K562 (cell line): Measurements from ENCODE around the gene DOCK6. TPM values are rescaled to one million over a fixed set of nuclear protein-coding genes. Genes with fewer than 3 reads are reported as not detected.
A peak's percentile ranks its signal among the peaks of the same experiment; 100 is the strongest.

ENCODE experiments used
- BRCA1 ChIP-seq, 2 experiments: fragments of 450-650 bp in 1 of 2; sonication (generic) in 1 of 2; formaldehyde crosslinking in 1 of 2; IDR thresholded peaks; 2 replicates each; pipeline versions ENCODE4 v1.5.0 to v1.6.1; 2017 to 2020; ENCODE audit warnings: mild to moderate bottlenecking in 1 of 2, missing genetic modification reagents in 1 of 2
- BRD4 ChIP-seq: fragments of 200-600 bp; sonication (generic); IDR thresholded peaks from 2 replicates; pipeline ENCODE4 v1.6.1; 2017; ENCODE audit warnings: inconsistent platforms
- HDAC2 ChIP-seq: fragments of 450-650 bp; IDR thresholded peaks from 2 replicates; pipeline ENCODE4 v1.6.1; 2016; ENCODE audit warnings: mild to moderate bottlenecking
- HDAC6 ChIP-seq: IDR thresholded peaks from 2 replicates; pipeline ENCODE4 v1.6.1; 2012; ENCODE audit warnings: low read depth, mild to moderate bottlenecking, control low read depth, inconsistent platforms, low read length, moderate library complexity
- HMGXB4 ChIP-seq: sonication (generic); formaldehyde crosslinking; IDR thresholded peaks from 2 replicates; pipeline ENCODE4 v1.8.1; 2023; ENCODE audit warnings: mild to moderate bottlenecking, missing genetic modification reagents
- MTA1 ChIP-seq: fragments of 450-650 bp; IDR thresholded peaks from 2 replicates; pipeline ENCODE4 v1.6.1; 2017; ENCODE audit warnings: borderline replicate concordance
- NBN ChIP-seq: fragments of 450-650 bp; IDR thresholded peaks from 2 replicates; pipeline ENCODE4 v1.6.1; 2016; ENCODE audit warnings: low read depth, mild to moderate bottlenecking
- NCOA1 ChIP-seq: fragments of 450-650 bp; IDR thresholded peaks from 2 replicates; pipeline ENCODE4 v1.6.1; 2016; ENCODE audit warnings: low read depth
- PML ChIP-seq: IDR thresholded peaks from 2 replicates; pipeline ENCODE4 v1.6.1; 2012; ENCODE audit warnings: low read length, inconsistent platforms
- POLR2G ChIP-seq: fragments of 200-400 bp; formaldehyde crosslinking; IDR thresholded peaks from 2 replicates; pipeline ENCODE4 v1.6.1; 2017; ENCODE audit warnings: low read depth, mild to moderate bottlenecking, antibody characterized with exemption, low read length, moderate library complexity
- PRMT5 ChIP-seq: sonication (generic); formaldehyde crosslinking; IDR thresholded peaks from 2 replicates; pipeline ENCODE4 v1.5.0; 2020; ENCODE audit warnings: missing genetic modification reagents
- SIN3A ChIP-seq, 2 experiments: fragments of 150-350 bp in 1 of 2; IDR thresholded peaks; 2 replicates each; pipeline ENCODE4 v1.6.1; 2011 to 2016; ENCODE audit warnings: borderline replicate concordance in 2 of 2, low read depth in 2 of 2, low read length in 2 of 2, mild to moderate bottlenecking in 2 of 2, moderate library complexity in 2 of 2; ENCODE audit not compliant: control insufficient read depth in 1 of 2
- SMARCA5 ChIP-seq: fragments of 450-650 bp; IDR thresholded peaks from 2 replicates; pipeline ENCODE4 v1.6.1; 2016
- SUPT5H ChIP-seq: fragments of 450-650 bp; IDR thresholded peaks from 2 replicates; pipeline ENCODE4 v1.6.1; 2016
- TEAD1 ChIP-seq, 2 experiments: fragments of 450-650 bp in 1 of 2; sonication (generic) in 1 of 2; formaldehyde crosslinking; IDR thresholded peaks; 2 replicates each; pipeline versions ENCODE4 v1.4.0 to v1.8.0; 2020 to 2022; ENCODE audit warnings: mild to moderate bottlenecking in 2 of 2, missing genetic modification reagents in 1 of 2
- TSC22D4 ChIP-seq: fragments of 450-650 bp; IDR thresholded peaks from 2 replicates; pipeline ENCODE4 v1.6.1; 2016; ENCODE audit warnings: missing genetic modification characterization, missing biosample characterization, control low read depth
- USF1 ChIP-seq: sonication (generic); formaldehyde crosslinking; IDR thresholded peaks from 2 replicates; pipeline ENCODE4 v1.9.0; 2022; ENCODE audit warnings: mild to moderate bottlenecking, missing genetic modification reagents
- WHSC1 ChIP-seq: IDR thresholded peaks from one replicate; pipeline ENCODE4 v1.6.1; 2012; ENCODE audit warnings: low read length, control low read depth, inconsistent platforms
- YBX1 ChIP-seq: fragments of 450-650 bp; IDR thresholded peaks from 2 replicates; pipeline ENCODE4 v1.7.1; 2016; ENCODE audit warnings: mild to moderate bottlenecking
- ZNF263 ChIP-seq: sonication (generic); formaldehyde crosslinking; IDR thresholded peaks from 2 replicates; pipeline ENCODE4 v1.8.0; 2022; ENCODE audit warnings: mild to moderate bottlenecking, missing genetic modification reagents, borderline replicate concordance
- polyA plus RNA-seq, 8 experiments: library from polyadenylated mRNA; depleted of rRNA in 4 of 8; stranded (reverse) in 5 of 8; unstranded in 3 of 8; fragments of >200 nt; fragmentation: Nextera tagmentation in 2 of 8; fragmentation: Illumina TruSeq in 1 of 8; extraction: Ambion mirVana in 2 of 8; extraction: Trizol in 1 of 8; gene quantifications; 2 replicates each; pipeline versions ENCODE4 v1.2.1 to v1.2.3, GENCODE V29; 2011 to 2014; ENCODE audit warnings: inconsistent platforms in 1 of 8, missing spikeins in 1 of 8
- total RNA-seq, 7 experiments: library from RNA; depleted of rRNA in 6 of 7; stranded (reverse); fragments of >200 nt in 6 of 7; fragmentation: Illumina TruSeq in 2 of 7; extraction: Trizol in 2 of 7; gene quantifications; 2 replicates each; pipeline versions ENCODE4 v1.2.1 to v1.2.3, GENCODE V29; 2011 to 2021; ENCODE audit warnings: low replicate concordance in 1 of 7
- TF ChIP-seq, protein P1 (sequence below): fragments of 200-800 bp; sonication (Bioruptor generic); IDR thresholded peaks from 2 replicates; pipeline ENCODE4 v1.6.1; 2017; ENCODE audit warnings: missing genetic modification characterization, missing compliant biosample characterization
- TF ChIP-seq, protein P2 (sequence below): fragments of 250-450 bp; sonication (Bioruptor Pico); IDR thresholded peaks from 2 replicates; pipeline ENCODE4 v1.8.0; 2021; ENCODE audit warnings: mild to moderate bottlenecking, moderate library complexity
- TF ChIP-seq, protein P3 (sequence below): fragments of 250-450 bp; sonication (Bioruptor Pico); IDR thresholded peaks from 2 replicates; pipeline ENCODE4 v1.8.0; 2022; ENCODE audit warnings: moderate library complexity, mild to moderate bottlenecking, inconsistent platforms

DOCK6 gene
- total and polyA plus RNA-seq, 9 of the 15 experiments (the other 6 are each of a cell fraction or from before 2014, with no cell fraction given) = 0.35 to 19.3 (median 3.8) TPM

GRCh38 chr19:11293433-11294389 lies 31.4 kb upstream of the DOCK6 start (continued):
- TF ChIP-seq TEAD1 (CRISPR knock-in tag; IDR thresholded peaks at IDR 0.05) = no peak
- no peak for TF ChIP-seq WHSC1
- TF ChIP-seq, protein P1, sequence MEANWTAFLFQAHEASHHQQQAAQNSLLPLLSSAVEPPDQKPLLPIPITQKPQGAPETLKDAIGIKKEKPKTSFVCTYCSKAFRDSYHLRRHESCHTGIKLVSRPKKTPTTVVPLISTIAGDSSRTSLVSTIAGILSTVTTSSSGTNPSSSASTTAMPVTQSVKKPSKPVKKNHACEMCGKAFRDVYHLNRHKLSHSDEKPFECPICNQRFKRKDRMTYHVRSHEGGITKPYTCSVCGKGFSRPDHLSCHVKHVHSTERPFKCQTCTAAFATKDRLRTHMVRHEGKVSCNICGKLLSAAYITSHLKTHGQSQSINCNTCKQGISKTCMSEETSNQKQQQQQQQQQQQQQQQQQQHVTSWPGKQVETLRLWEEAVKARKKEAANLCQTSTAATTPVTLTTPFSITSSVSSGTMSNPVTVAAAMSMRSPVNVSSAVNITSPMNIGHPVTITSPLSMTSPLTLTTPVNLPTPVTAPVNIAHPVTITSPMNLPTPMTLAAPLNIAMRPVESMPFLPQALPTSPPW (CRISPR knock-in tag) = peak; percentile 82
- TF ChIP-seq NBN = no peak
- no peak for TF ChIP-seq SIN3A (IDR thresholded peaks at IDR 0.05; ENCODE audit: borderline replicate concordance in 2 of 2, control insufficient read depth in 1 of 2, low read depth in 2 of 2, low read length in 2 of 2)
- peak; percentile 62; the same call in 1 of the 2 replicates for TF ChIP-seq SMARCA5
- no peak for TF ChIP-seq PRMT5 (CRISPR knock-in tag)
- TF ChIP-seq POLR2G = no peak
- 0 out of 2 replicates have a peak, but pooled peaks have one; percentile 20 for TF ChIP-seq NCOA1
- TF ChIP-seq SUPT5H = no peak
- TF ChIP-seq, protein P2, sequence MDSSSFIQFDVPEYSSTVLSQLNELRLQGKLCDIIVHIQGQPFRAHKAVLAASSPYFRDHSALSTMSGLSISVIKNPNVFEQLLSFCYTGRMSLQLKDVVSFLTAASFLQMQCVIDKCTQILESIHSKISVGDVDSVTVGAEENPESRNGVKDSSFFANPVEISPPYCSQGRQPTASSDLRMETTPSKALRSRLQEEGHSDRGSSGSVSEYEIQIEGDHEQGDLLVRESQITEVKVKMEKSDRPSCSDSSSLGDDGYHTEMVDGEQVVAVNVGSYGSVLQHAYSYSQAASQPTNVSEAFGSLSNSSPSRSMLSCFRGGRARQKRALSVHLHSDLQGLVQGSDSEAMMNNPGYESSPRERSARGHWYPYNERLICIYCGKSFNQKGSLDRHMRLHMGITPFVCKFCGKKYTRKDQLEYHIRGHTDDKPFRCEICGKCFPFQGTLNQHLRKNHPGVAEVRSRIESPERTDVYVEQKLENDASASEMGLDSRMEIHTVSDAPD (CRISPR knock-in tag) = no peak
- no peak for TF ChIP-seq YBX1
- peak; percentile 80; the same call in 1 of the 2 replicates for TF ChIP-seq HMGXB4 (CRISPR knock-in tag)
- TF ChIP-seq, protein P3, sequence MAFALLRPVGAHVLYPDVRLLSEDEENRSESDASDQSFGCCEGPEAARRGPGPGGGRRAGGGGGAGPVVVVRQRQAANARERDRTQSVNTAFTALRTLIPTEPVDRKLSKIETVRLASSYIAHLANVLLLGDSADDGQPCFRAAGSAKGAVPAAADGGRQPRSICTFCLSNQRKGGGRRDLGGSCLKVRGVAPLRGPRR (CRISPR knock-in tag) = no peak
- TF ChIP-seq HDAC6 = no peak
- TF ChIP-seq PML = no peak
- no peak for TF ChIP-seq ZNF263 (CRISPR knock-in tag)
- no peak for TF ChIP-seq BRCA1 (IDR thresholded peaks at IDR 0.05)
- TF ChIP-seq BRCA1 (CRISPR knock-in tag; IDR thresholded peaks at IDR 0.05) = no peak
- no peak for TF ChIP-seq BRD4
- TF ChIP-seq MTA1 = peak; percentile 30; the same call in 1 of the 2 replicates
- no peak for TF ChIP-seq HDAC2
- TF ChIP-seq USF1 (CRISPR knock-in tag) = no peak
- TF ChIP-seq TSC22D4 = no peak
